Mucosa of stomach (tissue), 1 donor: ENCODE data around the gene LRRC32.
"Not testable (repeated sequence)": the region's sequence is repeated elsewhere in the genome, so short reads cannot be mapped to it uniquely, and the experiment has no call there.

Experiments
- H3K27me3 ChIP-seq: one replicate; pipeline ENCODE4 v1.7.0; 2013; ENCODE audit warnings: mild to moderate bottlenecking, low read length; ENCODE audit not compliant: control insufficient read depth, insufficient read depth
- H3K36me3 ChIP-seq: one replicate; pipeline ENCODE4 v1.7.0; 2013; ENCODE audit warnings: low read length; ENCODE audit not compliant: control insufficient read depth, insufficient read depth
- H3K4me1 ChIP-seq: one replicate; pipeline ENCODE4 v1.7.0; 2013; ENCODE audit warnings: mild to moderate bottlenecking, low read length; ENCODE audit not compliant: control insufficient read depth, insufficient read depth
- H3K4me3 ChIP-seq: one replicate; pipeline ENCODE4 v1.7.0; 2013; ENCODE audit warnings: low read length
- H3K9ac ChIP-seq: one replicate; pipeline ENCODE4 v1.7.0; 2013; ENCODE audit warnings: mild to moderate bottlenecking, low read length, moderate library complexity
- H3K9me3 ChIP-seq: one replicate; pipeline ENCODE4 v1.7.0; 2013; ENCODE audit warnings: mild to moderate bottlenecking, low read length, moderate library complexity; ENCODE audit not compliant: control insufficient read depth
- donor health status: Pancreatic carcinoma.

The LRRC32 gene

DNA sequence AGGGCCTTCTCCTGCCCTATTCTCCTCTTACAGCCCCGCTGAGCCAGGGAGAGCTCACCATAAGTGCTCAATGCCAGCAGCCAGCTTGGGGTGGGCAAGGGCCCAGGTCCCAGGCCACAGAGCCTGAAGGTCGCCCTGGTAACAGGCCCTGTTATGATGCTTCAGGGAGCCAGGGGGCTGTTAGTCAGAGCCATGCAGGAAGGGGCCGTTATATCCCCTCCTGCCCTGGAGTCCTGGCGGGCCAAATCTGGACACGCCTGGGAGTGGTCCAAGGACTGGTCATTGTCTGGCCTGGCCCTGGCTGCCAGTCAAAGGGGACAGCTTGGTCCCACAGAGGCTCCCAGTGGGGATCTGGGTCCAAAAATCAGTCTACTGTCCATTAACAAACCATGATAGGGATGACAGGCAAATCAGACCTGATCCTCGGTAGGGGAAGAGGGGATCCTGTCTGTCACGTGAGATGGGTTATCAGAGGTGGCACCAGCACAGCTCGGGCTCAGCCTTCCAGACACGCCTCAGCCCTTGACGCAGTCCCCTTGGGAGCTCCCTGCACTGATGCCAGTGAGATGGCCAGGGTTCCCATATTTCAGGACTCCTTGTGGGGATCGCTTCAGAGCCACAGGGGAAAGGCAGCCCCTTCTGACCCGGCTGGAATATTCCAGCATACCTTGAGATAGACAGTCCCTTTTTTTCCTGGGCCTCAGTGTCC lies 55.9 kb downstream of the LRRC32 start:
- H3K36me3 ChIP-seq, result no peaks in the 10 kb centered on the region
- H3K9ac ChIP-seq, result no peak overlapping the region
- H3K27me3 ChIP-seq, result no peaks in the 10 kb centered on the region
- peaks cover 11% of the 10 kb centered on the region for H3K4me1 ChIP-seq
- no peaks in the 10 kb centered on the region for H3K9me3 ChIP-seq
- H3K4me3 ChIP-seq, result no peak overlapping the region

DNA sequence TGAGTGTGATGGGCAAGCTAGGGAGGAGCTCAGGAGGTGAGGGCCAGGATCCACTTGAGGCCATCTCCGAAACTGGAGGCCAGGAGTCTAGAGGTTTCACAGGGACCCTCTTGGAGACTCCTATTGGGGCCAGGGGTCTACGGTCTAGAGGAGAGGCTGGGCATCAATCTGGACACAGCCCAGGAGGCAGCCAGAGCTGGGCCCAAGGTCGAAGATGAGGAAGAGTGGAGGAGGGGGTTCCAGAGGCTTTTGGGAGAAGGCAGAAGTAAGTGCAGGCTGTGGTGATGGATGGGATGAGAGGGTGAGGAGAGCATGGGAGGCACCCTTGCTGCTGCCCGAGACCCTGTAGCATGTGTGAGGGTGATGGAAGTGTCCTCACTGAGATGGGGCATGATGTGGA lies 56.6 kb downstream of the LRRC32 start:
- H3K27me3 ChIP-seq, result no peaks in the 10 kb centered on the region
- H3K4me3 ChIP-seq, result no peak overlapping the region
- H3K36me3 ChIP-seq, result no peaks in the 10 kb centered on the region
- no peak overlapping the region for H3K9ac ChIP-seq
- no peaks in the 10 kb centered on the region for H3K9me3 ChIP-seq
- H3K4me1 ChIP-seq, result peaks cover 11% of the 10 kb centered on the region

GRCh38 chr11:76612226-76612625 lies 58.3 kb downstream of the LRRC32 start:
- H3K27me3 ChIP-seq, result no peaks in the 10 kb centered on the region
- no peaks in the 10 kb centered on the region for H3K9me3 ChIP-seq
- no peak overlapping the region for H3K9ac ChIP-seq
- peaks cover 11% of the 10 kb centered on the region for H3K4me1 ChIP-seq
- no peak overlapping the region for H3K4me3 ChIP-seq
- H3K36me3 ChIP-seq, result no peaks in the 10 kb centered on the region

DNA sequence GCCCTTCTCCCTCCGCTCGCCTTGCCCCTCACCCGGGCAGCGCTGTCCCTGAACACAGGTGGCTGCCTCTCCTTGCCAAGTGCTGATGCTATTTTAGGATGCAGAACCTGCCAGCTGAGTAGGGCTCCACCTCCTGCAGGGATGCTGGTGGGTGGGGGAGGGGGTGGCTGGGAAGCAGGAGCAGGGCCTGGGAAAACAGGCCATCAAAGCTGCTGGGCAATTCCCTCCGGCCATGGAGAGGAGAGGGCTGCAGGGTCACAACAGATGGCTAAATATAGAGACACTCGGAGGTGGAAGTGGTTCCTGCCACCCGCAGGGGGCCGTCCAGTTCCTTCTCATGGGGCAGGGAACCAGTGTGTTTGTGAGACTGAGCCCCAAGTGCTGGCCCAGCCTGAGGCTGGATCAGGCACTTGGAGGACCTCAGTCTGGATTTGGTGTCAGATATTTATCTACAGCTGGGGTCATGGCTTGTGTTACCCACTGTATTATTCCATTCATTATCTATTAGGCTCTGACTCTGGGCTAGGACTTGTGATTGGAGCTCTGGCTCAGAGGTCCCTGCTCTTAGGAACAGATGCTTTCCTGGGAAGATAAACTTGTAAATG lies 59.6 kb downstream of the LRRC32 start:
- Histone ChIP-seq H3K36me3 (no peaks in the 10 kb centered on the region), H3K9ac (no peak overlapping the region), H3K9me3 (no peaks in the 10 kb centered on the region), H3K27me3 (no peaks in the 10 kb centered on the region), H3K4me1 (peaks cover 7% of the 10 kb centered on the region), H3K4me3 (no peak overlapping the region)

DNA sequence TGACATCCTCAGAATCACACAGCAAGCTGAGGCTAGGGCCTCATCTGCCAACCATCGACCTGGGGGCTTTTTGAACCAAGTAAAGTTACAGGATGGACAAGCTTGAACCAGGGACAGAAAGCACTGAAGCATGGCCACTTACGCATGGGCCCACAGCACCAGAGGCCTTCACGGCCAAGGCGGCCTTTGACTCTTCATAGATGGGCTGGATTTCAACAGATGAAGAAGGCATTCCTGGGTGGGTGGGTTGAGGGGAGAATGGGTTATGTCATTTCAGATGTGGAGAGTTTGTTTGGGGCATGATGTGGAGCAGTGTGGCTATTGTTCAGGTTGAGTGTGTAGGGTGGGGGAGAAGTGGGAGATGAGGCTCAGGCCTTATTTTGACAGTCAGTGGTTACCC lies 60.2 kb downstream of the LRRC32 start:
- Histone ChIP-seq H3K36me3 (no peaks in the 10 kb centered on the region), H3K4me3 (no peak overlapping the region), H3K4me1 (peaks cover 1% of the 10 kb centered on the region), H3K9me3 (no peaks in the 10 kb centered on the region), H3K9ac (no peak overlapping the region), H3K27me3 (no peaks in the 10 kb centered on the region)

DNA sequence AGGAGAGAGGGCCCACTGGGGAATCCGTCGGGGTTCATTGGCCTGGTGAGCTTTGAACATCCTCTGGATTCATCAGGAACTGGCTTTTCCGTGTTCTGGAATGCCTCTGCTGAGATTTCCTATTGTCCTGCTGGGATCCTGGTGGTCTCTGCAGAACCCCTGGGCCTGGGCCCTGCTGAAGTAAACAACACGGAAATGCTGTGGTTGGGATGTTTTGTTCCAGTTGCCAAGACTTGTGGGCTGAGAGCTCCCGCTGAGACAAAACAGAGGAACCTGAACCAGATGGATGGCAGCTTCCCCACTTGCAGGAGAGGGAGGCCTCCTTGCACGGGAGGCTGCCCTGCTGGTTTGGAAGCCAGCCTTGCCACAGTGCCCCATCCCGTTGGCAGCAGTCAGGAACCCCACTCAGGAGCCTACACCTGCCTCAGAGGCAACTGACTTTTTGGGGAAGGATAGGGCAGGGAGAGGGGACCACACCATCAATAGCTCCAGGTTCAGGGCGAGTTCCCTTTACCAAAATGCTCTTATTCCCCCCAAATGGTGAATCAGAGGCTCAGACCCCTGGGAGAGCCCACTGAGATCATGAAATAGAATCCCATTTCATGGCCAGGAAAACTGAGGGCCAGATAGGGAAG lies 60.7 kb downstream of the LRRC32 start:
- Histone ChIP-seq H3K36me3 (no peaks in the 10 kb centered on the region), H3K9ac (no peak overlapping the region), H3K27me3 (no peaks in the 10 kb centered on the region), H3K4me1 (no peaks in the 10 kb centered on the region), H3K9me3 (no peaks in the 10 kb centered on the region), H3K4me3 (no peak overlapping the region)

GRCh38 chr11:76608879-76609460 lies 61.6 kb downstream of the LRRC32 start:
- not testable (repeated sequence) for H3K9ac ChIP-seq, H3K4me3 ChIP-seq, H3K9me3 ChIP-seq, H3K27me3 ChIP-seq, H3K36me3 ChIP-seq, H3K4me1 ChIP-seq

- not testable (repeated sequence) for H3K9me3 ChIP-seq, H3K4me1 ChIP-seq, H3K36me3 ChIP-seq, H3K9ac ChIP-seq, H3K27me3 ChIP-seq, H3K4me3 ChIP-seq
These were observed 62.3 kb downstream of the LRRC32 start for GRCh38 chr11:76608228-76608627.
